Loucy (cell line): ENCODE measurements around the gene ABHD14A.

Experiments used
- EZH2phosphoT487 ChIP-seq: fragments of 200-600 bp; IDR thresholded peaks from 2 replicates; pipeline ENCODE4 v1.6.1; 2018; ENCODE audit warnings: antibody characterized with exemption, mild to moderate bottlenecking, moderate library complexity, borderline replicate concordance
- TF ChIP-seq, protein P1 (sequence below): fragments of 200-600 bp; sonication (generic); conservative IDR thresholded peaks from 2 replicates; pipeline ENCODE4 v1.5.1; 2014; ENCODE audit warnings: mild to moderate bottlenecking, antibody characterized with exemption, low read length

DNA sequence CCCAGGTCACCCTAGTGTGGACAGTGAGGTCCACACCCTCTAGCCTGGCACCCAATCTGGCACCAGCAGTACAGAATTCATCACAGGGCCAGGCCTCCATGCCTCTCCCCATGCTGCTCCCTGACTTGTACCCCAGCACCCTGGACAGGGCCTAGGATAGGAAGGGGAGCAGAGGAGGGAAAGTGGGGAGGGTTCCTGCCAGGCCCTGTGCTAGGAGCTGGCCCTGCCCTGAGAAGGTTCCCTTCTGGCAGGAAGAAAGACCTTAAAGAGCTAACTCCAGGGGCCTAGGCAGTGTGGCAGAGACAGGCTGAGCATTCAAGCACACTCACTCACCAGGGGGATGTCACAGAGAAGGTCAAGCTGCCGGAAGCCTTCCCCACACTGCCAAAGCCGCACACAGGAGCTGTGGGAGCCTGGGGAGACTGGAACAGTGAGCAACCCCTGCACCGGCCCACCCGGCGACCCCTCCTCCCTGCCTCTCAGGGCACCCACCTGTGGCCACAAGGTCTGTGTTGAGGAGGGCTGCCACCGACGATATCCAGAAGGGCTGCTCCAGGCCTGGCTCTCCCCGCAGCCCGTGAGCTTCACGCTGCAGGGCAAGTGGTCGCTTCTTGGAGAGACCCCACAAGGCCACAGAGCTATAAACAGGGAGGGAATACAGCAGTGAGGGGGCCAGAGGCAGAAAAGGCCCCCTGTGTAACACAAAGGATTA, 40.6 kb upstream of the ABHD14A start:
- TF ChIP-seq, protein P1, sequence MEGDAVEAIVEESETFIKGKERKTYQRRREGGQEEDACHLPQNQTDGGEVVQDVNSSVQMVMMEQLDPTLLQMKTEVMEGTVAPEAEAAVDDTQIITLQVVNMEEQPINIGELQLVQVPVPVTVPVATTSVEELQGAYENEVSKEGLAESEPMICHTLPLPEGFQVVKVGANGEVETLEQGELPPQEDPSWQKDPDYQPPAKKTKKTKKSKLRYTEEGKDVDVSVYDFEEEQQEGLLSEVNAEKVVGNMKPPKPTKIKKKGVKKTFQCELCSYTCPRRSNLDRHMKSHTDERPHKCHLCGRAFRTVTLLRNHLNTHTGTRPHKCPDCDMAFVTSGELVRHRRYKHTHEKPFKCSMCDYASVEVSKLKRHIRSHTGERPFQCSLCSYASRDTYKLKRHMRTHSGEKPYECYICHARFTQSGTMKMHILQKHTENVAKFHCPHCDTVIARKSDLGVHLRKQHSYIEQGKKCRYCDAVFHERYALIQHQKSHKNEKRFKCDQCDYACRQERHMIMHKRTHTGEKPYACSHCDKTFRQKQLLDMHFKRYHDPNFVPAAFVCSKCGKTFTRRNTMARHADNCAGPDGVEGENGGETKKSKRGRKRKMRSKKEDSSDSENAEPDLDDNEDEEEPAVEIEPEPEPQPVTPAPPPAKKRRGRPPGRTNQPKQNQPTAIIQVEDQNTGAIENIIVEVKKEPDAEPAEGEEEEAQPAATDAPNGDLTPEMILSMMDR, result no peak
- no peak for TF ChIP-seq EZH2phosphoT487
